B cell (primary cell): ENCODE measurements around the gene GPX6. TPM values are rescaled to one million over a fixed set of nuclear protein-coding genes. Genes with fewer than 3 reads are reported as not detected.

ENCODE experiments used
- ATAC-seq: fragments of 200-7000 bp; cut with Tn5 transposase; one replicate; pipeline ENCODE4 v1.10.0; 2021; ENCODE audit warnings: low read depth, mild to moderate bottlenecking, moderate number of reproducible peaks, moderate library complexity
- CTCF ChIA-PET: fragments of 350-600 bp; sonication (Branson Sonifier 250); formaldehyde crosslinking; loops from one replicate; lab custom pipeline; 2021; ENCODE audit warnings: antibody characterized with exemption, inconsistent platforms; lab: Charles Lee
- POLR2A ChIA-PET: fragments of 350-600 bp; sonication (Branson Sonifier 250); formaldehyde crosslinking; loops from one replicate; lab custom pipeline; 2021; ENCODE audit warnings: antibody characterized with exemption; lab: Charles Lee
- DNase-seq: peaks from one replicate; pipeline ENCODE4 v3.0.0; 2013
- H2AFZ ChIP-seq: 2 replicates; pipeline ENCODE4 v1.6.1; 2012; ENCODE audit warnings: mild to moderate bottlenecking, low read depth, low read length; ENCODE audit not compliant: insufficient read depth, poor library complexity, severe bottlenecking
- H3K27ac ChIP-seq, 2 donors: 1 replicate in 1 of 2; 2 replicates in 1 of 2; pipeline ENCODE4 v1.5.1; 2012 to 2013; ENCODE audit warnings: low read length in 2 of 2, mild to moderate bottlenecking in 2 of 2, moderate library complexity in 1 of 2
- H3K27me3 ChIP-seq, 4 experiments: fragments of 200-600 bp in 1 of 4; sonication (generic) in 1 of 4; replicated peaks in 1 of 4; 1 replicate in 2 of 4; 2 replicates in 2 of 4; pipeline versions ENCODE4 v1.6.1 to v1.7.0; 2013 to 2016; ENCODE audit warnings: low read length in 3 of 4, mild to moderate bottlenecking in 2 of 4, mixed read lengths in 1 of 4, moderate library complexity in 1 of 4; ENCODE audit not compliant: insufficient read depth in 4 of 4, control insufficient read depth in 3 of 4; ENCODE audit errors: control extremely low read depth in 1 of 4
- H3K36me3 ChIP-seq, 2 experiments: replicated peaks in 1 of 2; 1 replicate in 1 of 2; 2 replicates in 1 of 2; pipeline versions ENCODE4 v1.6.1 to v1.7.1; 2013; ENCODE audit warnings: low read length in 1 of 2; ENCODE audit not compliant: insufficient read depth in 2 of 2, control insufficient read depth in 1 of 2; ENCODE audit errors: control extremely low read depth in 1 of 2, extremely low read depth in 1 of 2
- H3K4me1 ChIP-seq, 2 donors: fragments of 200-600 bp in 1 of 2; sonication (generic) in 1 of 2; 1 replicate in 1 of 2; 2 replicates in 1 of 2; pipeline versions ENCODE4 v1.5.1 to v1.6.1; 2013 to 2017; ENCODE audit warnings: low read length in 2 of 2; ENCODE audit not compliant: control insufficient read depth in 2 of 2, insufficient read depth in 2 of 2
- H3K4me2 ChIP-seq: replicated peaks from 2 replicates; pipeline ENCODE3; 2012; ENCODE audit warnings: mild to moderate bottlenecking, low read depth, low read length; ENCODE audit not compliant: poor library complexity, severe bottlenecking
- H3K4me3 ChIP-seq, 5 experiments: fragments of 200-600 bp in 1 of 5; sonication (generic) in 1 of 5; 1 replicate in 3 of 5; 2 replicates in 2 of 5; pipeline versions ENCODE4 v1.5.1 to v1.7.0; 2011 to 2016; ENCODE audit warnings: low read length in 4 of 5, mild to moderate bottlenecking in 4 of 5, low read depth in 2 of 5, control low read depth in 1 of 5, moderate library complexity in 1 of 5; ENCODE audit not compliant: insufficient read depth in 1 of 5; ENCODE audit errors: control extremely low read depth in 1 of 5, extremely low read depth in 1 of 5
- H3K79me2 ChIP-seq: fragments of 200-600 bp; sonication (generic); one replicate; pipeline ENCODE4 v1.6.0; 2016; ENCODE audit warnings: low read length; ENCODE audit not compliant: control insufficient read depth, insufficient read depth
- H3K9ac ChIP-seq: fragments of 200-600 bp; sonication (generic); 2 replicates; pipeline ENCODE4 v1.6.1; 2017; ENCODE audit warnings: mild to moderate bottlenecking, low read length, moderate library complexity
- H3K9me3 ChIP-seq, 3 donors: one replicate each; pipeline versions ENCODE4 v1.6.1 to v1.7.1; 2013; ENCODE audit warnings: low read length in 2 of 3; ENCODE audit not compliant: control insufficient read depth in 2 of 3, insufficient read depth in 1 of 3; ENCODE audit errors: control extremely low read depth in 1 of 3
- H4K20me1 ChIP-seq: 2 replicates; pipeline ENCODE4 v1.6.0; 2012; ENCODE audit warnings: mild to moderate bottlenecking, low read length; ENCODE audit not compliant: insufficient read depth, control insufficient read depth, poor library complexity, severe bottlenecking
- H3K27ac Mint-ChIP-seq: one replicate; pipeline ENCODE4 v1.8.0; 2021; ENCODE audit warnings: mixed read lengths
- H3K27me3 Mint-ChIP-seq: one replicate; pipeline ENCODE4 v1.8.0; 2021; ENCODE audit warnings: mixed read lengths
- H3K4me1 Mint-ChIP-seq: one replicate; pipeline ENCODE4 v1.8.0; 2021; ENCODE audit warnings: mixed read lengths
- H3K4me3 Mint-ChIP-seq: one replicate; pipeline ENCODE4 v1.8.0; 2021; ENCODE audit warnings: mixed read lengths
- H3K9me3 Mint-ChIP-seq: one replicate; pipeline ENCODE4 v1.8.0; 2022; ENCODE audit warnings: mixed read lengths; ENCODE audit not compliant: insufficient read depth
- EZH2 ChIP-seq: IDR thresholded peaks from 2 replicates; pipeline ENCODE4 v1.6.1; 2012; ENCODE audit warnings: borderline replicate concordance, low read depth, mild to moderate bottlenecking, moderate library complexity, low read length; ENCODE audit not compliant: insufficient read depth, poor library complexity, severe bottlenecking
- WGBS: methylation state at CpG from one replicate; pipeline ENCODE4 v1.1.5; 2013; ENCODE audit warnings: missing lambda C conversion rate; ENCODE audit not compliant: insufficient coverage; 5-methylcytosine and 5-hydroxymethylcytosine counted together
- intact Hi-C: fragments of 100-400 bp; cut with micrococcal nuclease; formaldehyde crosslinking; loops from one replicate; pipeline ENCODE4 v1.10.0; 2022
- polyA plus RNA-seq: library from polyadenylated mRNA; depleted of rRNA; stranded (reverse); fragments of >200 nt; gene quantifications from 2 replicates; pipeline ENCODE4 v1.2.3, GENCODE V29; 2012
- total RNA-seq, 2 donors: library from RNA; stranded (reverse); fragments of 120-200 nt in 1 of 2; gene quantifications; 1 replicate in 1 of 2; 2 replicates in 1 of 2; pipeline versions ENCODE4 v1.2.3 to v1.2.4, GENCODE V29; 2013 to 2022
- TF ChIP-seq, protein P1 (sequence below): fragments of 200-600 bp; IDR thresholded peaks from one replicate; pipeline ENCODE4 v1.8.0; 2022; ENCODE audit warnings: antibody characterized with exemption, mild to moderate bottlenecking

GPX6 gene
- total and polyA plus RNA-seq, 2 donors (not counting 1 experiment from before 2014, with no cell fraction given), result not detected

DNA sequence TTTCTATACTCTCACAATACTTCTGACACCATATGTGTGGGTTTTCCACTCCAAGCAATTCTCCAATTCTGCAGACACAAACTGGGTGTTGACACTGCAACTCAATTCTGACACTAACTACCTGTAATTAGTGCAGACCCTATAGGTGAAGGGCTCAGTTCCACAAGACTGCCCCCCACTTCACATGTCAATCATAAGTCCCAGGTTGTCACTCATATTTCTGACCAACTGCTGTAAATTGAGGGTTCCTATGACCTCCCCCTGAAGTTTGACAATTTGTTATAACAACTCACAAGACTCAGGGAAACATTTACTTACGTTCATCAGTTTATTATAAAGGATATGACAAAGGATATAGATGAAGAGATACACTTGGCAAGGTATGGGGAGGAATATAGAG, 18.3 kb downstream of the GPX6 start:
- peaks cover 0 to 17% (median 10%) of the 10 kb centered on the region in 4 experiments for H3K27me3 ChIP-seq
- DNase-seq (no peak), ATAC-seq (no peak)
- H3K27ac ChIP-seq, result no peak overlapping the region
- H3K9me3 Mint-ChIP-seq, result no peaks in the 10 kb centered on the region
- H3K27ac Mint-ChIP-seq, result no peak overlapping the region
- no peak overlapping the region for H3K4me3 Mint-ChIP-seq
- no peaks in the 10 kb centered on the region for H3K4me1 ChIP-seq
- no peak overlapping the region for H3K9ac ChIP-seq
- no peaks in the 10 kb centered on the region for H3K4me1 Mint-ChIP-seq
- H3K9me3 ChIP-seq, result peaks cover 0 to 5% (median 0%) of the 10 kb centered on the region in 3 donors
- H4K20me1 ChIP-seq, result no peaks in the 10 kb centered on the region
- H3K27me3 Mint-ChIP-seq, result peaks cover 45% of the 10 kb centered on the region
- ChIA-PET CTCF (no interaction called here), POLR2A (no interaction called here)
- WGBS, result no CpG with 5 or more reads among the region's 1 CpG
- no peak overlapping the region for H3K4me2 ChIP-seq
- intact Hi-C loops, result no loop called here
- no peak for TF ChIP-seq EZH2
- no peaks in the 10 kb centered on the region for H3K36me3 ChIP-seq
- no peak overlapping the region for H3K4me3 ChIP-seq
- no peaks in the 10 kb centered on the region for H3K79me2 ChIP-seq
- no peak overlapping the region for H2AFZ ChIP-seq

DNA sequence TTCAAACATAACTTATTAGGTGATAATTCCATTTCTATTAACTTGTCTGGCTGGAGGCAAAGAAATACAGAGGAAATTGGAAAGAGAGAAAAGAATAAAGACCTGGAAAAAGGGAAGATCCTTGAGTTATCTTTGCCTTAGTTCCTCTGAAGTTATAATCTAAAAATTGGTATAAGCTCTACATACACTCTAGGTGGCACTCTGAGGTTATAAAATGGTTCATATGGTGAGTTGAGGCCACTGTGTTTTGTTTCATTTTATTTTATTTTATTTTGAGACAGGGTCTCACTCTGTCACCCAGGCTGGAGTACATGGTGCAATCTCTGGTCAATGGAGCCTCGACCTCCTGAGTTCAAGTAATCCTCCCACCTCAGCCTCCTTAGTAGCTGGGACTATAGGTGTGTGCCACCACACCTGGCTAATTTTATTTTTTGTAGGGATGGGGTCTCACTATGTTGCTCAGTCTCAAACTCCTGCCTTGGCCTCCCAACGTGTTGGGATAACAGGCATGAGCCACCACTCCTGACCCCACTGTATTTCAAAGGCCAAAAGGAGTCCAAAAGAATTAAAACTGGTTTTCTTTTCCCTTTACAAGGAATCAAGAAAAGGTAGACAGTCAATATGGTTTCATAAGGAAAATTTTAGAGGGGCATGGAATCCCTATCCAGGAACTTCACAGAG, 19.4 kb downstream of the GPX6 start:
- Mint-ChIP-seq H3K9me3 (no peaks in the 10 kb centered on the region), H3K27me3 (peaks cover 56% of the 10 kb centered on the region), H3K27ac (no peak overlapping the region), H3K4me1 (peaks cover 6% of the 10 kb centered on the region), H3K4me3 (no peak overlapping the region)
- ATAC-seq (no peak), DNase-seq (no peak)
- ChIA-PET CTCF (no interaction called here), POLR2A (no interaction called here)
- H3K4me2 ChIP-seq, result no peak overlapping the region
- no peak overlapping the region for H3K4me3 ChIP-seq
- no peak overlapping the region for H2AFZ ChIP-seq
- H3K79me2 ChIP-seq, result no peaks in the 10 kb centered on the region
- no peak overlapping the region for H3K9ac ChIP-seq
- no peaks in the 10 kb centered on the region for H3K36me3 ChIP-seq
- intact Hi-C loops, result no loop called here
- peaks cover 0 to 25% (median 11%) of the 10 kb centered on the region in 4 experiments for H3K27me3 ChIP-seq
- TF ChIP-seq EZH2, result no peak
- TF ChIP-seq, protein P1, sequence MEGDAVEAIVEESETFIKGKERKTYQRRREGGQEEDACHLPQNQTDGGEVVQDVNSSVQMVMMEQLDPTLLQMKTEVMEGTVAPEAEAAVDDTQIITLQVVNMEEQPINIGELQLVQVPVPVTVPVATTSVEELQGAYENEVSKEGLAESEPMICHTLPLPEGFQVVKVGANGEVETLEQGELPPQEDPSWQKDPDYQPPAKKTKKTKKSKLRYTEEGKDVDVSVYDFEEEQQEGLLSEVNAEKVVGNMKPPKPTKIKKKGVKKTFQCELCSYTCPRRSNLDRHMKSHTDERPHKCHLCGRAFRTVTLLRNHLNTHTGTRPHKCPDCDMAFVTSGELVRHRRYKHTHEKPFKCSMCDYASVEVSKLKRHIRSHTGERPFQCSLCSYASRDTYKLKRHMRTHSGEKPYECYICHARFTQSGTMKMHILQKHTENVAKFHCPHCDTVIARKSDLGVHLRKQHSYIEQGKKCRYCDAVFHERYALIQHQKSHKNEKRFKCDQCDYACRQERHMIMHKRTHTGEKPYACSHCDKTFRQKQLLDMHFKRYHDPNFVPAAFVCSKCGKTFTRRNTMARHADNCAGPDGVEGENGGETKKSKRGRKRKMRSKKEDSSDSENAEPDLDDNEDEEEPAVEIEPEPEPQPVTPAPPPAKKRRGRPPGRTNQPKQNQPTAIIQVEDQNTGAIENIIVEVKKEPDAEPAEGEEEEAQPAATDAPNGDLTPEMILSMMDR, result no peak
- no peaks in the 10 kb centered on the region for H4K20me1 ChIP-seq
- WGBS, result 33% methylated on average over 1 of the region's 2 CpGs
- no peaks in the 10 kb centered on the region for H3K4me1 ChIP-seq
- no peak overlapping the region for H3K27ac ChIP-seq
- H3K9me3 ChIP-seq, result no peaks in the 10 kb centered on the region
